ENCODE measurements around the gene CPVL. TPM values are rescaled to one million over a fixed set of nuclear protein-coding genes. Genes with fewer than 3 reads are reported as not detected.

The CPVL gene
- total RNA-seq, 1 donor from 2014 or later = 22.2 TPM

DNA sequence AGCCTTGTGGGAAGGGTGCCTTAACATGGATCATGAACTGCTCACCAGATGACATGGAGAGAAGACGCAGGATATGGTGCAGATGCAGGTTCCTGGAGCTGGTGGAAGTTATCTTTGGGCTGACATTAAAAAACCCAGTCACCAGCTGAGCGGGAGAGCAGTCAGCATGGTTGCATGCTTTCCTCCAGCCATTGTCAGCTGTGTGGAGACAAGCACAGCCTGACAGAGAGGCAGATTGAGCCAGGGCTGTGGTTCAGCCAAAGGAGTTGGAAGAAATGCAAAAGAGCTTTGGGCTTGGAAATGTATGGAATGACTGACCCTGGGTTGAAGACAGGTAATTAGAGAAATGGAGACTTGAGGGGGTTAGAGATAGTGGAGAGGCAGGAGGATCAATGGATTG lies 79.7 kb downstream of the CPVL start:
- H3K4me1 ChIP-seq (ENCODE audit: insufficient read depth, low read length) = no peaks in the 10 kb centered on the region
- TF ChIP-seq, protein P1, sequence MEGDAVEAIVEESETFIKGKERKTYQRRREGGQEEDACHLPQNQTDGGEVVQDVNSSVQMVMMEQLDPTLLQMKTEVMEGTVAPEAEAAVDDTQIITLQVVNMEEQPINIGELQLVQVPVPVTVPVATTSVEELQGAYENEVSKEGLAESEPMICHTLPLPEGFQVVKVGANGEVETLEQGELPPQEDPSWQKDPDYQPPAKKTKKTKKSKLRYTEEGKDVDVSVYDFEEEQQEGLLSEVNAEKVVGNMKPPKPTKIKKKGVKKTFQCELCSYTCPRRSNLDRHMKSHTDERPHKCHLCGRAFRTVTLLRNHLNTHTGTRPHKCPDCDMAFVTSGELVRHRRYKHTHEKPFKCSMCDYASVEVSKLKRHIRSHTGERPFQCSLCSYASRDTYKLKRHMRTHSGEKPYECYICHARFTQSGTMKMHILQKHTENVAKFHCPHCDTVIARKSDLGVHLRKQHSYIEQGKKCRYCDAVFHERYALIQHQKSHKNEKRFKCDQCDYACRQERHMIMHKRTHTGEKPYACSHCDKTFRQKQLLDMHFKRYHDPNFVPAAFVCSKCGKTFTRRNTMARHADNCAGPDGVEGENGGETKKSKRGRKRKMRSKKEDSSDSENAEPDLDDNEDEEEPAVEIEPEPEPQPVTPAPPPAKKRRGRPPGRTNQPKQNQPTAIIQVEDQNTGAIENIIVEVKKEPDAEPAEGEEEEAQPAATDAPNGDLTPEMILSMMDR (IDR thresholded peaks at IDR 0.05; ENCODE audit: insufficient read depth, low read depth, low read length) = no peak
- no peak for TF ChIP-seq EZH2 (IDR thresholded peaks at IDR 0.05; ENCODE audit: insufficient read depth, low read length)

GRCh38 chr7:29065181-29065857 lies 81.0 kb downstream of the CPVL start:
- Mint-ChIP-seq H3K36me3 (ENCODE audit: low read depth, unreplicated experiment) (no peaks in the 10 kb centered on the region), H3K9me3 (ENCODE audit: unreplicated experiment) (no peaks in the 10 kb centered on the region), H3K4me3 (ENCODE audit: unreplicated experiment) (no peak overlapping the region), H3K4me1 (ENCODE audit: low read depth, unreplicated experiment) (no peaks in the 10 kb centered on the region), H3K27ac (ENCODE audit: unreplicated experiment) (no peak overlapping the region), H3K27me3 (ENCODE audit: low read depth, unreplicated experiment) (no peaks in the 10 kb centered on the region)
- no peak for TF ChIP-seq EZH2 (IDR thresholded peaks at IDR 0.05; ENCODE audit: insufficient read depth, low read length)
- TF ChIP-seq, protein P1 (IDR thresholded peaks at IDR 0.05; ENCODE audit: insufficient read depth, low read depth, low read length) = no peak
- Histone ChIP-seq H3K27ac (ENCODE audit: low read depth, low read length) (no peak overlapping the region), H3K36me3 (ENCODE audit: insufficient read depth, low read length) (no peaks in the 10 kb centered on the region), H3K4me1 (ENCODE audit: insufficient read depth, low read length) (no peaks in the 10 kb centered on the region), H4K20me1 (ENCODE audit: insufficient read depth, low read length) (no peaks in the 10 kb centered on the region), H3K27me3 (ENCODE audit: insufficient read depth, low read length) (no peaks in the 10 kb centered on the region), H3K9me3 (ENCODE audit: insufficient read depth, low read depth, low read length) (no peaks in the 10 kb centered on the region), H3K4me2 (ENCODE audit: low read length) (no peak overlapping the region), H3K79me2 (ENCODE audit: insufficient read depth, low read length) (no peaks in the 10 kb centered on the region), H3K4me3 (ENCODE audit: insufficient read depth, low read depth, low read length) (no peak overlapping the region), H3K9ac (ENCODE audit: low read length) (no peak overlapping the region), H2AFZ (ENCODE audit: low read depth, low read length) (no peak overlapping the region)
- no peak for DNase-seq (ENCODE audit: low read depth)
- no peak for FAIRE-seq

More for the DNA sequence above, 79.7 kb downstream of the CPVL start:
- H3K79me2 ChIP-seq (ENCODE audit: insufficient read depth, low read length) = no peaks in the 10 kb centered on the region
- H3K36me3 ChIP-seq (ENCODE audit: insufficient read depth, low read length) = no peaks in the 10 kb centered on the region
- Mint-ChIP-seq H3K4me1 (ENCODE audit: low read depth, unreplicated experiment) (no peaks in the 10 kb centered on the region), H3K9me3 (ENCODE audit: unreplicated experiment) (no peaks in the 10 kb centered on the region), H3K27ac (ENCODE audit: unreplicated experiment) (no peak overlapping the region), H3K27me3 (ENCODE audit: low read depth, unreplicated experiment) (no peaks in the 10 kb centered on the region), H3K36me3 (ENCODE audit: low read depth, unreplicated experiment) (no peaks in the 10 kb centered on the region), H3K4me3 (ENCODE audit: unreplicated experiment) (no peak overlapping the region)
- DNase-seq (ENCODE audit: low read depth) (no peak), FAIRE-seq (no peak)
- no peaks in the 10 kb centered on the region for H3K27me3 ChIP-seq (ENCODE audit: insufficient read depth, low read length)
- H4K20me1 ChIP-seq (ENCODE audit: insufficient read depth, low read length) = no peaks in the 10 kb centered on the region
- H2AFZ ChIP-seq (ENCODE audit: low read depth, low read length) = no peak overlapping the region
- H3K4me2 ChIP-seq (ENCODE audit: low read length) = no peak overlapping the region
- H3K9me3 ChIP-seq (ENCODE audit: insufficient read depth, low read depth, low read length) = no peaks in the 10 kb centered on the region
- H3K27ac ChIP-seq (ENCODE audit: low read depth, low read length) = no peak overlapping the region
- no peak overlapping the region for H3K9ac ChIP-seq (ENCODE audit: low read length)
- no peak overlapping the region for H3K4me3 ChIP-seq (ENCODE audit: insufficient read depth, low read depth, low read length)

DNA sequence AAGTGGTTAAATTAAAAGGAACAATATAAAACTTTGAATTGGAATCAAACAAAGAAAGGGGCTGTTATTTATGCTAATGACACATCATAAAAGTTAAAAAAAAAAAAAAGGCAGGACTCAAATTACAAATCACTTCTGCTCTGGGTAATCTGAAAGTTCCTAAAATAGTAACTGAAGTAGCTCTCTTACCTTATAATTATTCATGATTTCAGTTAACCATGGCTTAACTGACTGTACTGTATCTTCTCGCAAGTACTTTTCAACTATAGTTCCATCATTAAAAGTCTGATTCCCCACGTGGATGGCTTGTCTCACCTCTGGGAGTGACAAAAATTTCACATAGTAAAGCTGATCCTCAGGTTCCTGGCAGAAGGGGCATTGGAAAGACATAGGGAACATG lies 82.5 kb downstream of the CPVL start:
- Mint-ChIP-seq H3K27me3 (ENCODE audit: low read depth, unreplicated experiment) (no peaks in the 10 kb centered on the region), H3K4me3 (ENCODE audit: unreplicated experiment) (no peak overlapping the region), H3K27ac (ENCODE audit: unreplicated experiment) (no peak overlapping the region), H3K4me1 (ENCODE audit: low read depth, unreplicated experiment) (no peaks in the 10 kb centered on the region), H3K9me3 (ENCODE audit: unreplicated experiment) (no peaks in the 10 kb centered on the region), H3K36me3 (ENCODE audit: low read depth, unreplicated experiment) (no peaks in the 10 kb centered on the region)
- Histone ChIP-seq H3K27ac (ENCODE audit: low read depth, low read length) (no peak overlapping the region), H3K4me3 (ENCODE audit: insufficient read depth, low read depth, low read length) (no peak overlapping the region), H2AFZ (ENCODE audit: low read depth, low read length) (no peak overlapping the region), H3K9me3 (ENCODE audit: insufficient read depth, low read depth, low read length) (no peaks in the 10 kb centered on the region), H3K27me3 (ENCODE audit: insufficient read depth, low read length) (no peaks in the 10 kb centered on the region), H3K4me1 (ENCODE audit: insufficient read depth, low read length) (no peaks in the 10 kb centered on the region), H3K4me2 (ENCODE audit: low read length) (no peak overlapping the region), H3K36me3 (ENCODE audit: insufficient read depth, low read length) (no peaks in the 10 kb centered on the region), H3K79me2 (ENCODE audit: insufficient read depth, low read length) (no peaks in the 10 kb centered on the region), H3K9ac (ENCODE audit: low read length) (no peak overlapping the region), H4K20me1 (ENCODE audit: insufficient read depth, low read length) (no peaks in the 10 kb centered on the region)
- no peak for DNase-seq (ENCODE audit: low read depth)
- no peak for TF ChIP-seq EZH2 (IDR thresholded peaks at IDR 0.05; ENCODE audit: insufficient read depth, low read length)
- TF ChIP-seq, protein P1 (IDR thresholded peaks at IDR 0.05; ENCODE audit: insufficient read depth, low read depth, low read length) = no peak
- no peak for FAIRE-seq
